ENCODE data around the gene PPIE.

PPIE gene

DNA sequence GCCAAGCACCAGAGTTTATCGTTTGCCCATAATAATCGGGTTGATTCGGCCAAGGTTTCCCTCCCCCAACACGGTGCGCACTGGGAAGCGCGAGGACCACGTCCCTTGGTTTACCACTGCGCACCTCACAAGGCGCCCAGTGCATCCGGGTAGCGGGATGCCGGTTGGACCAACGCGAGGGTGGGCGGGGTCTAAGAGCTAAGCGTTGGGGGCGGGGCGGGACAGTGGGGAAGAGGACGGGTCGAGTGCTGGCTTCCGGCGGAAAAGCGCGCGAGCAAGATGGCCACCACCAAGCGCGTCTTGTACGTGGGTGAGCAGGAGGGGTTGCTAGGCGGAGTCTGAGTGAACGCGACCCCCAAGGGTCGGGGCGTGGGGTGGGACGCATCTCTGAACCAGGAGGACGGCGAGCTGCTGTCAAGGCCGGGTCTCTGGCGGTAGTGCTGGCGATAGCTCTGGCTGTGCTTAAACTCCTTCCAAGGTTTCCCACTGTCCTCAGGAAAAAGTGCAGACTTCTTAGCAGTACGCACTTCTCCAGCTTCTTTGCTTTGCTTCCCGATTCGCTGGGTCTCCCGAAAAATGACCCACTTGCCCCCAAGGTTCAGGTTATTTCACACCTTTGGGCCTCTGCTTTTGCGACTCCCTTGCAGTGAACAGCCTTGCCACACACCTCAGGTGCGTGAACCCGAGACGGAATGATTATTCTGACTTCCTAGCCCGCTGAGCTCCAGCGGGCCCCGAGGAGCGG, at the start of gene PPIE:
Gene PPIE (plus strand): TSS at position 261 of the 745 bp plus-strand sequence. CDS start 19 bp downstream, at position 280.
- peak; percentile 74 for DNase-seq (ENCODE audit: low spot score)

DNA sequence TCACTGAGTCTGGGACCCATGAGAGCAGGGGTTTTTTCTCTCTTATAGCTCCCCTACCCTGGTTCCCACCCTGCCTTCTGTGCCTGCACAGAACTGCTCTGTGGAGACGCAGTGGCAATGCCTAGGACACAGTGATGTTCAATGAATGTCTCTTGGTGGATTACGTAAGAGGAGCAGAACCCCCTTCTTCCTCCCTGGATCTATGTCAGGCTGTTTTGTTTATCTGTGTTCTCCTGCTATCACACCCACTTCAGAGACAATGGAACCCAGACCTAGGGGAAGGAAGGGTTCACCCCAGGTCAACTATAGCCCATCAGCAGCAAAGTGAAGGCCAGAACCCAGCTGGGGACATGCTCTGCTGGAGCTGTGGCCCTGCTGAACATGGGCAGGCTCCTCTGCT, 49.5 kb upstream of the PPIE start:
- no peak for DNase-seq (ENCODE audit: low spot score)

DNA sequence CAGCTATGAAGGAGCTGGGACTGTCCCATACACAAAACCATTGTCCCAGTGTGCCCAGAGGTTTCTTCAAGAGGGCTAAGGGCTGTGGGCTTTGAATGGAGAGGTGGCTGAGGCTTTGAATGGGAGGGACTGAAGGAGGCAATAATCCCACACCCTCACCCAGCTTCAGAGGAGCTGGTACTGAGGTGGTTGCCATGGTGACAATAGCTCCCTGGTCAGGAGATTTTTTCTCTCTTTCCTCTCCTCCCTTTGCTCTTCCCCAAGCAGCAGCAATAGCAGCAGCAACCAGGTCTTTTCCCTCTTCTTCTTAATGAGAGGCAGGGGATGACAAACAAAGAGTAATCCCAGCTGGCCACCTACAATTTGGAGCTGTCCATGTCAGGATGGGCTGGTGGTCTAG, 49.0 kb upstream of the PPIE start:
- no peak for DNase-seq (ENCODE audit: low spot score)

DNA sequence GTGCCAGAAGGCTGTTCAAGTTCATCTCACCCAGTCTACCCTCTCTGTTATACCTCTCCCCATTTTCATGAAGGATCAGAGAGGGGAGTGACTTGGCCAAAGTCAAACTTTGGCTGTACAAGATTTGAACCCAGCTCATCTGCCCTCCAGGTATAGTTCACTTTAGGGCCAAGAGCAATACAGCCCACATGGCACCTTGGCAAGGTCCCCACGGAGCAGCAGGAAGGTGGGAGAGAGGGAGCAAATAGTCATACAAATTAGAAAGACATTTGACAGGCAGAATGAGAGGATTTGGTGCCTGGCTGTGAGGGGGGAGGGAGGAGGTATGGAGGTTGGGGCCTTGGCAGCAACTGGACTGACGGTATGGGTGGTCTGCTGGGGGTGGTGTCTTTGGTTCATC, 48.5 kb upstream of the PPIE start:
- DNase-seq (ENCODE audit: low spot score), result no peak

DNA sequence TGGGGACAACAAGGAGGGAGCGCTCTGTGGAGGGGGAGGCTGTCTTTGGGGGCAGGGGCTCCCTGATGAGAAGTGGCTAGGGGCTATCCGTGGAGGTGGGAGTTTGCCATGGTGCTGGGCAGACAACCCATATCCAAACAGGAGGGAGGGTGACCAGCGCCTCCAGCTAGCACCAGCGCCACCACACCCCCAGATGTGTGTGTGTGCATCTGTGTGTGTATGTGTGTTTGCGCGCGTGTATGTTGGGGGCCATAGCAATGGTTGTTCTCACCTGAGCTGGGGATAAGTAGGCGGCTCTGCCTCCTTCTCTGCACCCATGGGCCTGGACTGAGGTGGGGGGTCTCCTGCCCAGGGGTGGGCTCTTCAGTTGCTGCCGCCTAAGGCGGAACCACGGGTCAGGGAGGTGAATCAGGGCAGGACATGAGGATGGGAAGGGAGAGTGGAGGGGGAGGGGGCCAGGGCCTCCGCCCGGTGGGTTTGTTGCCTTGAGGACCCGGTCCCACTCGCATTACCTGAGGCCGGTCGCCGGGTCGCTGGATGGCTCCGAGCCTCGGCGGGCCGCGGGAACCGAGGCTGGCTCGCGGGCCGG, 47.8 kb upstream of the PPIE start:
- no peak for DNase-seq (ENCODE audit: low spot score)

DNA sequence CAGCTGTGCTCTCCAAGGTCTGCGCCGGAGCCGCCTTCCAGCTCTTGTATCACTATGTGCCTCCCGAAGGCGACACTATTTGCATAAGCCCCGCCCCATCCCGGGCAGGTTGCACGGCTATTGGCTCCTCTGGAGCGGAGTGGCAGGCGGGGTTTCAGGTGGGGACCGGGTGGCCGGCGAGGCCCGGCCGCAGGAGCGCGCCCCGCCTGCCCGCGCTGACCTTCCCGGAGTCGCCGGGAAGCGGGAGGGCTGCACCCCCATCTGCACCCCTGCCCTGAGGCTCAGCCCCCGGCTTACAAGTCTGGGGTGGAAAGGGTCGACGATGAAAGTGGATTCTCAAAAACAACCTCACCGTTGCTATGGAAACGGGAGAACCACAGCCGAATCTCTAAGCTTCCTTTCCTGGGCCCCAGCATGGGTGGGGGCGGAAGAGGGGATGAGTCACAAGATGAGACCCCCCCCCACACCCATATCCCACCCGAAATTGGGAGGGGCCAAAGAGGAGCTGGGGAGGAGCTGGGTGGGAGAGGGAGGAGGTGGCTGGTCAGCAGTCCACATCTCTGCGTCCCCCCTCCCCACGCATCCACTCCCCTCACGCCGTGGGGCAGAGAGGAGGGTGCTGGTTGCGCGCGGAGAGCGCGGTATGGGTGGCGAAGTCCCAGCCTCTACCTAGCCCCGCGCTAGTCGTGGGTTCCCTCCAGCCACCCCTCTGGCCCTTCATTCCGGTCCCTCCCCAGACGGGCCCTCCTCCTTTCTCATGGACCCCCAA, 47.1 kb upstream of the PPIE start, which contains the start of gene HPCAL4:
Gene HPCAL4 (minus strand): TSS at position 51 of the 769 bp plus-strand sequence. CDS start 6,830 bp downstream, outside the sequence.
- DNase-seq (ENCODE audit: low spot score), result peak; percentile 90

DNA sequence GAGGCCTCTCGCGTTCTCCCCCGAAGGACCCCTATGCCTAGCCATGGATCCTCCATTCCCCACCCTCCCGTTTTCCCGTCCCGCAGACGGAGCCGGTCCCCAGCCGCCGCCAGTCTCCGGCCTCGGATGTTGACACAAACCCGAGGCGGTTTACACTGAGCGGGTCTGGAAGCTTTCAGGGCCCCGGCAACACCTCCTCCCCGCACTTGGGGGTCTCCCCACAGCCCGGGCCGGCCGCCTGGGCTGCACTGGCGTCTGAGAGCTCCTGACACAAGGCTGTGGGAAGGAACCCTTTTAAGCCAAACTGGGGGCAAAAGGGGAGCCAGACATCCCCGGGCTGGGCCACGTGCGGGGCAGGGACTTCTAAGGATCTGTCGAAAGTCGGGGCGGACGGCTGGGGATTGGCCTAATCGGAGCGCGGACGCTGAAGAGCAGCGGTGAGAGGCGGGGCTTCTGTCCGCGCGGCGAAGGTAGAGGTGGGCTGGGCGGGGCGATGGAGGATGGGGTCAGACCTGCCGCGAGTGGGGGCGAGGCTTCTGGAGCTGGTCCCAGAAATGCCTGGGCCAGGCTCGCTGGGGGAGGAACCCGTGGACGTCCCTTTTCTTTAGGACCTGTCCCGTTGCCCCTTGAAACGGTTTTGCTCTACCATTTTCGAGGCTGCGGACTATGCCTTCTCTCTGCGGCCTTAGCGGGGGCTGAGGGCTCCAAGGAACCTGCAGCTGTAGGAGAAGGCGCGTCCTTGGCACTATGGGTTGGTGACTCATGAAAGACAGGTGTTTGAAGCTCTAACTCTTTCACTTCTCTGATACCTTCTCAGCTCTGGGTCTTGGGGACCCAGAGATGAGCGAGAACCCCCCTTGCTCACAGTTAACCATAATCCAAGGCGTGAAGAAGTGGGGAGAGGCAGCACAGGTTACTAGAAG, 46.3 kb upstream of the PPIE start:
- DNase-seq (ENCODE audit: low spot score), result no peak

DNA sequence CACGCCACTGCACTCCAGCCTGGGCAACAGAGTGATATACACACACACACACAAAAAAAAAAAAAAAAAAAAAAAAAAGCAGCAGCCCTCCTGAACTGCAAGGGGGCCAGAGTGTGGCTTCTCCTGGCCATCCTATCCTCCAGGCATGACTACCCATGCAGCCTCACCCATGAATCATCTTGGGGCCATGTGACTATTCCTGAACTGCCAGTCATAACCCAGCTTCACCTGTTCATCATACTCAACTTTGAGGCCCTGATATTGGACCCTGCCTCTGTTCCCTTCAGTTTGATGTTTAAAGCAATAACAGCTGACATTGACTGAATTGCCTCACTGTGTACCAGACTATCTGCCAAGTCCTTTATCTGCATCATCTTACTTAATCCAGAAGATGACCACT, 44.7 kb upstream of the PPIE start:
- DNase-seq (ENCODE audit: low spot score), result no peak

DNA sequence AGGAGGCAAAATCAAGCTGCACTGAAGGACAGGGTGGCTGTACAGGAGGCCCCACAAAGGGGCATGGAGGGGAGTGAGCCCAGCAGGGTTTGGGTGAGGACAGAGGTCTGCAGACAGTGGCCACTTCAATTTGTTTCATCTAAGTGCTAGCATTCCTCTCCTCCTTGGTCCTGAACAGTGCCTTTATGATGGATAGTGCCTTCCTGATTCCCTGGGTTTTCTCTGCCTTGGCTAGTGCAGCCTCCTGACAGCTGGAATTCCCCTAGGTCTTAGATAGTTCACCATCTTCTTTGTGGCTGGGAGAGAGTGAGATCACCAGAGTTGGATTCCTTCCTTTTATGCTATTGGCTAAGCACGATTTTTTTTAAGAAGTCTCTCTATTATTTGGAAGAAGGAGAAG, 43.7 kb upstream of the PPIE start:
- DNase-seq (ENCODE audit: low spot score), result no peak

DNA sequence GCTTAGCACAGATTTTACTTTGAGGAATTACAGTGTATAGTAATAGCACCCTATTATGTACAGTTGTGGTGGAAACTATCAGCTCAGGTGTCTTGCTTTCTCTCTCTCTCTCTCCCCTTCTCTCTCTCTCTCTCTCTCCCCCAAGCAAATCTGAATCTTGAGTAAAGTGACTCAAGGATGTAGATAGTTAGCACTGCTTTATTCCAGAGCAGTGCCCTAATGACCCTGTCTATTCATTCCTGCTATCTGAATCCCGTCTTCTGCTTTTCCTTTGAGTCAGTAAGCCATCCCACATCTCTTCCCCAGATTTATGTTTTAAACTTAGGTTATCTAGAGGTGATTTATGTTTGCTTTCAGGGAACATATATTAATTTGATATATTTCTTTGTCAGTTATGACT, 42.2 kb upstream of the PPIE start:
- no peak for DNase-seq (ENCODE audit: low spot score)

DNA sequence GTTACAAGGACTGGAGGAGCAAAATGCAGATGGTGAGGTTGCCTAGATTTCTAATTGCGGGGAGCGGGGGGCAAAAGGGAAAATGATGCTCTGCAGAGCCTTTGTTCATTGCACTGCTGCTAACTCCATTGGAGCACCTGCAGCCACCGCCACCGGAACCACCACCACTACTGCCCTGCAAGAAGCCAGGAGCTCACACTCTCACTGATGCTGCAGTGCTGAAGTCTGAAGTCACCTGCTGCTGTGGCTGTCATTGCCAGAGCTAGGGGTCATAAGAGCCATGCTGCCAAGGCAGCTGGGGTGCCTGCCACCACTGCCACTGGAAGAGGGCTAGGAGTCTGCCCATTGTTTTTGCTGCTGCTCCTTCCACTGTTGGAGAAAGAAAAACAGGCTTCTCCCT, 40.1 kb upstream of the PPIE start:
- DNase-seq (ENCODE audit: low spot score), result no peak

DNA sequence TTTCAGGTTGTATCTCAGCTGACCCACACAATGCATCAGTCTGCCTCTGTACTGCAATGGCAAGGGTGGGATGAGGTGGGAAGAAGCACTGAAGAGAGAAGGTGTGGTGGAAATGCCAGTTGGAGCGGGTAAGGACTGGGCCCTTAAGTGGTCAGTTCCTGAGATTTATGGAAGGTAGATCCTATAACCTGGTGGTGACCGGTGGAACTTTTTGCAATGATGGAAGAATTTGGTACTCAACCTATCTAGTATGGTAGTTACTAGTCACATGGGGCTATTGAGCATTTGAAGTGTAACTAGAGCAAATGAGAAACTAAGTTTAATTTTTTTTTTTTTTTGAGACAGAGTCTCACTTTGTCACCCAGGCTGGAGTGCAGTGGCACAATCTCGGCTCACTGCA, 39.3 kb upstream of the PPIE start:
- no peak for DNase-seq (ENCODE audit: low spot score)

DNA sequence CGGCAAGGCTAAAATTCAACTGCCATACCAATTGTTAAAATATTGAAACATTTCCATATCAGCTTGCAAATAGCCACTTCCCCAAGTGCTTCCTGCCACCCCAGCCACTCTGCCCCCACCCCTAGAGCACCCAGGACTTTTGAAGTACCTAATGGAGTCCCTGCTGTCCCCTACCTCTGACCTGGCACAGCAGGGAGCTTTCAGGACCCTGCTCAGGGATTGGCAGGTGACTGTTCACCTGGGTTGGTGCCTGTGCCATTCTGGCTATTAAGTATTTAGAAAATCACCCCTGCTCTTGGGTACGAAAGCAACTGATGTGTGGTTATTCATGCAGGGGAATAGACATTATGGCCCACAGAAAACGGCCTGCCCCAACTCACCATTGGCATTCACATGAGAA, 38.3 kb upstream of the PPIE start:
- DNase-seq (ENCODE audit: low spot score), result no peak

DNA sequence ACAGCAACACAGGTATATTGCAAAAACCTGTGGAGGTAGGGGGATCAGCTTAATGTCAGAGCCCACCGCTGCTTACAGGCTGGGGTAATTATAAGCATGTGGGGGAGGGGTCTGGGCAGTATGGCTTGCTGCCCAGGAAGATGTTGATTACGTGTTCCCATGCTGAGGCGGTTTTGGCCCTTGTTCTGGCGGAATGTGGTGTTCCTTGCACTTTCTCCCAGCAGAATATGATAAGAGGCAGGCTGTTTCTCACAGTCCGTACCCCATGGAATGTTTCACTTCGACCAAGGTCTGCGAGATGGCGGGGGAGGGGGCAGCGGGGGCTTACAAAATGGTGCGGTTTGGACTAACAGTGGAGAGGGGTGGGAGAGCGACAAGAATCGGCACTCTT, 37.6 kb upstream of the PPIE start:
- DNase-seq (ENCODE audit: low spot score), result no peak

DNA sequence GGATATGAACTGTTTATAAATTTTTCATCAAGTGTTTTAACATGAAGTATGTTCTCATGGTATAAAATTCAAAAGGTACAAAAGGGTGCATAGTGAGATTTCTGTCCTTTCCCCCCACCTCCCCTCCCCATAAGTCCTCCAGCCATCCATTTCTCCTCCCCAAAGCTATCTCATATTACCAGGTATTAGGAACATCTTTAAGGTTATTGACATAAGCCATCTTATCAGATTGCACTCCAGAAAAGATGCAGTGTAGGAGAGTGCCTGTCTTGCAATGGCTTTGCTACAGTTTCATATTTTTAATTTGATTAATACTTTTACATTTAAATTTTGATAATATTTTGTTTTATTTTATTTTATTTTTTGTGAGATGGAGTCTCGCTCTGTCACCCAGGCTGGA, 33.9 kb upstream of the PPIE start:
- no peak for DNase-seq (ENCODE audit: low spot score)

DNA sequence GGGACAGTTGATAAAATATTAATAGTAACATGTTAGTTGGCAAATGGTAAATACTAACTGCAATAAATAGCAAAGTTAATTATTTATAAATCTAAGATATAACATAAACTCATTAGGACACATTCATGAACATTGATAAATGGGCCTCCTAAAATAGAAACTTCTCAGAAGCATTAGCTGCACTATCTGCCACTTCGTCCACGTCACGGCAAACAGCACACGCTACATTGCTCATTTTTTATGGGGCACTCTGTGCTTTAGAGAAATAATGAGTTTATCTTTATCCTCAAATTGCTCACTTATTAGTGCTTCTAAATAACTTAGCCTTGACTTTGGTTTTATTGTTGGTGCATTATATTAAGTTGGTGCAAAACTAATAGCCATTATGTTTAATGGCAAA, 31.2 kb upstream of the PPIE start:
- no peak for DNase-seq (ENCODE audit: low spot score)

DNA sequence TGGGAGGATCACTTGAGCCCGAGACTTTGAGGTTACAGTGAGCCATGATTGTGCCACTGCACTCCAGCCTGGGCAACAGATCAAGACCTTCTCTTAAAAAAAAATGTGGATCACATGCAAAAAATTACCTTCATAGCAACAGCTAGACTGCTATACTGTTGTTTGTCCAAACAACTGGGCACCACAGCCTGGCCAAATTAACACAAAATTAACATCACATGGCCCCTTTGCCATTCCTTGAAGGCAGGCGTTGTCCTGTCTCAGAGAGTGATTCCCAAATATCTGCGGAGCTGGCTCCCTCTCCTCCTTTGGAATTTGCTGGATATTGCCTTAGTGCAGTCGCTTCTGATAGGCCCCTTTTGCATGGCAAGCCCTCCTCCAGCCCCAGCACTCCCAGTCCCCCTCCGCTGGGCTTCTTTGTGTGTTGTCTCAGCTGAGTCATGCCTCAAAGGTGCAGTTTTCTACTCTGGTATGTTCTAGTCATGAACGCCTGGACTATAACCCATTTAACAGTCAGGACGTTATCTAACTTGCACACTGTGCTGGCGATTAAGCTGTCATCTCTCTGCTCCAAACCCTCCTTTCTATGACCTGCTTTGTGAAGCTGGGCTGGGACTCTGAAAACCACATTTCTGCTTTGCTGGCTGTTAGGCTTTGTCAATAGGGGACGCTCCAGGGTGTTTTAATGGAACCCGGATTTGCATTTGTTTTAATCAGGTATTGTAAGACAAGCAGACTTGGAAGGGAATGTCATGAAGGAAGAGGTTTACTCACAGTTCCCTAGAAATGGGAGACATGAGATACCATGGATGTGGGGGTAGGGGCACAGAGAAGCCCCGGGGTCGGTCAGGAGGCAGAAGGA, 27.3 kb upstream of the PPIE start:
- DNase-seq (ENCODE audit: low spot score), result no peak

DNA sequence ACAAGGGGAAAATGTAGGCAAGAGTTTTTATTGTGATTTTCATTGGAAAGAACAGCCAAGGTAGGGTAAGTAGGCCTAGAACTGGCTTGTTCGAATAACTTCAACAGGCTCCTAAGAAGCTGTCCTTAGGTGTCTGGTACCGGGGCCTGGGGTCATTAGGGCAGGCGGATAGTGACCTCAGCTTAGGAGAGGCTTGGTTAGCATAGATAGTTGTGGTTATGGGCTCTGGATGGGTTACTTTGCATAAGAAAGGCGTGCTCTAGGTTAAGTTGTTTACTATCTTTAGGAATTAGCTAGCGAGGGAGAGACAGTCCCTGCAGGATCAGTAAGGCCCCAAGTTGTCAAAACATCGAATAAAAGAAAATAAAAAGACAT, 26.7 kb upstream of the PPIE start:
- DNase-seq (ENCODE audit: low spot score), result no peak

DNA sequence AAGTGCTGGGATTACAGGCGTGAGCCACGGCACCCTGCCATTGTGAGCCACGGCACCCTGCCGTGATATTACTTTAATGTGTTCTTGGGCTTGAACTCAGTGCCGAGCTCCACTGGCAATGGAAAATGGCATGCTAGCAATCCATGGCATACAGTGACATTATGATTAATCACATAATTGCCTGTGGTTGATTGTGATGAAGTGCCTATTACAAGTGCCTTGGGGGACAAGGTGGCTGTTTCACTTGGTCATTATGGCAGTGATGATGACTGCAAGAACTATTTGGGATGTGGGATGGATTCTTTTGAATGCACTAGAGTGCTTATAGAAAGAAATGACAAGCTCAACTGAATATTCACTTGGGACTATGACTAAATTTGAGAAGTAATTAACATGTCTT, 25.1 kb upstream of the PPIE start:
- DNase-seq (ENCODE audit: low spot score), result no peak

DNA sequence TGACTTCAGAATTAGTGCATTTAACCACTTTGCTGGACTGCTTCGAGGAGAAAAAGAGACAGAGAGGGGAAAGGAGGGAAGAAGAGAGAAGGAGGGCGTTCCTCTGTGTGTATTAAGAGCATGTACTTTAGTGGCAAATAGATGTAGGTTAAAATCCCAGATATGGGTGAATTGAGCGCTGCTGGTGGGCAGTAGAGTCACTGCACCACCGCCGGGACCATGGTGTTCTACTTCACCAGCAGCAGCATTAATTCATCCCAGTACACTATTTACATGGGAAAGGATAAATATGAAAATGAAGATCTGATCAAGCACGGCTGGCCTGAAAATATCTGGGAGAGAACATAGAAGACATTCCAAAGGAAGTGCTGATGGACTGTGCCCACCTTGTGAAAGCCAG, 20.9 kb upstream of the PPIE start:
- no peak for DNase-seq (ENCODE audit: low spot score)

Data from HuH-7 (cell line).